Cortex of kidney (tissue), 1 donor: ENCODE measurements around the gene SDHAF3.
"Not testable (repeated sequence)": the region's sequence is repeated elsewhere in the genome, so short reads cannot be mapped to it uniquely, and the experiment has no call there.

Source experiments
- DNase-seq: peaks from one replicate; lab custom pipeline; 2025; lab: John Stamatoyannopoulos, UW

The SDHAF3 gene

GRCh38 chr7:97117372-97118188 is at the start of gene SDHAF3:
Gene SDHAF3 (plus strand): TSS chr7:97117698. CDS start chr7:97117724, 26 bp downstream.
- DNase-seq, result peak; percentile 50

GRCh38 chr7:97072025-97072424 is 45.5 kb upstream of the SDHAF3 start:
- DNase-seq, result not testable (repeated sequence)

GRCh38 chr7:97075928-97076327 is 41.6 kb upstream of the SDHAF3 start:
- no peak for DNase-seq

GRCh38 chr7:97078023-97078969 is 39.2 kb upstream of the SDHAF3 start:
- no peak for DNase-seq

- no peak for DNase-seq
Observed at GRCh38 chr7:97079300-97079699, 38.2 kb upstream of the SDHAF3 start.

- DNase-seq, result no peak
Observed at GRCh38 chr7:97081521-97082300, 35.8 kb upstream of the SDHAF3 start.

GRCh38 chr7:97088364-97088763 is 29.1 kb upstream of the SDHAF3 start:
- DNase-seq, result no peak

GRCh38 chr7:97089771-97090170 is 27.7 kb upstream of the SDHAF3 start:
- DNase-seq, result no peak

- DNase-seq, result no peak
Observed at GRCh38 chr7:97090761-97091353, 26.6 kb upstream of the SDHAF3 start.

GRCh38 chr7:97094284-97094930 is 23.1 kb upstream of the SDHAF3 start:
- DNase-seq, result no peak

- DNase-seq, result no peak
Observed at GRCh38 chr7:97096037-97096436, 21.5 kb upstream of the SDHAF3 start.

GRCh38 chr7:97096661-97097060 is 20.8 kb upstream of the SDHAF3 start:
- DNase-seq, result no peak

GRCh38 chr7:97104719-97105238 is 12.7 kb upstream of the SDHAF3 start:
- no peak for DNase-seq

GRCh38 chr7:97107192-97107800 is 10.2 kb upstream of the SDHAF3 start:
- no peak for DNase-seq

GRCh38 chr7:97116308-97116707 is 1.2 kb upstream of the SDHAF3 start:
- DNase-seq, result no peak

- no peak for DNase-seq
Observed at GRCh38 chr7:97117035-97117371, 495 bp upstream of the SDHAF3 start.

- DNase-seq, result no peak
Observed at GRCh38 chr7:97118306-97118917, 914 bp downstream of the SDHAF3 start.

GRCh38 chr7:97119747-97120146 is 2.2 kb downstream of the SDHAF3 start:
- DNase-seq, result no peak

- no peak for DNase-seq
Observed at GRCh38 chr7:97120713-97121457, 3.4 kb downstream of the SDHAF3 start.
